Measurements from ENCODE around the gene DLAT. TPM values are rescaled to one million over a fixed set of nuclear protein-coding genes. Genes with fewer than 3 reads are reported as not detected.

Gene DLAT
- total and polyA plus RNA-seq, 2 experiments from 2014 or later = 31.8 to 66.5 TPM

- TF ChIP-seq ZNF114 (CRISPR knock-in tag; IDR thresholded peaks at IDR 0.05) = no peak
- TF ChIP-seq EZH2 (IDR thresholded peaks at IDR 0.05; ENCODE audit: low read depth, unreplicated experiment) = no peak
- TF ChIP-seq EZH2phosphoT487 (IDR thresholded peaks at IDR 0.05; ENCODE audit: unreplicated experiment) = no peak
- TF ChIP-seq ZNF331 (CRISPR knock-in tag; IDR thresholded peaks at IDR 0.05; ENCODE audit: low read depth) = no peak
- TF ChIP-seq POLR2AphosphoS5 (IDR thresholded peaks at IDR 0.05; ENCODE audit: low read depth) = no peak
- no peak for TF ChIP-seq CTCF (conservative IDR thresholded peaks at IDR 0.05; ENCODE audit: low read depth in 2 of 2)
- TF ChIP-seq JUNB (IDR thresholded peaks at IDR 0.05; ENCODE audit: unreplicated experiment) = no peak
- no peak for TF ChIP-seq REST (IDR thresholded peaks at IDR 0.05; ENCODE audit: unreplicated experiment)
- no peak for TF ChIP-seq CREB1 (CRISPR knock-in tag; IDR thresholded peaks at IDR 0.05; ENCODE audit: low read depth)
- TF ChIP-seq NANOG (IDR thresholded peaks at IDR 0.05; ENCODE audit: borderline replicate concordance) = no peak
- no peak for TF ChIP-seq STAT1 (IDR thresholded peaks at IDR 0.05; ENCODE audit: unreplicated experiment)
Observed at GRCh38 chr11:112033902-112034301, 8.7 kb downstream of the DLAT start (continued).

GRCh38 chr11:112037527-112037926 lies 12.3 kb downstream of the DLAT start:
- peaks cover 63% of the 10 kb centered on the region for H3K36me3 ChIP-seq (ENCODE audit: insufficient read depth)
- H3K27ac Mint-ChIP-seq = no peak overlapping the region
- TF ChIP-seq POLR2AphosphoS5 (IDR thresholded peaks at IDR 0.05; ENCODE audit: low read depth) (no peak), CREB1 (CRISPR knock-in tag; IDR thresholded peaks at IDR 0.05; ENCODE audit: low read depth) (no peak), ZNF114 (CRISPR knock-in tag; IDR thresholded peaks at IDR 0.05) (no peak), ZNF331 (CRISPR knock-in tag; IDR thresholded peaks at IDR 0.05; ENCODE audit: low read depth) (no peak), REST (IDR thresholded peaks at IDR 0.05; ENCODE audit: unreplicated experiment) (no peak), JUNB (IDR thresholded peaks at IDR 0.05; ENCODE audit: unreplicated experiment) (no peak), NANOG (IDR thresholded peaks at IDR 0.05; ENCODE audit: borderline replicate concordance) (no peak), CTCF (conservative IDR thresholded peaks at IDR 0.05; ENCODE audit: low read depth in 2 of 2) (no peak)

More at GRCh38 chr11:112037527-112037926, 12.3 kb downstream of the DLAT start:
- no peak overlapping the region for H3K27ac ChIP-seq (ENCODE audit: low read depth)
- H3K4me1 ChIP-seq (ENCODE audit: insufficient read depth) = no peaks in the 10 kb centered on the region
- H3K4me3 Mint-ChIP-seq = no peak overlapping the region
- no peaks in the 10 kb centered on the region for H3F3A ChIP-seq (replicated peaks; ENCODE audit: low read depth)
- H3K4me1 Mint-ChIP-seq = no peaks in the 10 kb centered on the region
- peaks cover 10% of the 10 kb centered on the region for H4K20me1 ChIP-seq (replicated peaks; ENCODE audit: insufficient read depth)
- H3K27me3 Mint-ChIP-seq (ENCODE audit: insufficient read depth, low read depth, poor library complexity) = no peaks in the 10 kb centered on the region
- no peak for ATAC-seq
- H3K4me3 ChIP-seq = no peak overlapping the region
- no peak for DNase-seq (ENCODE audit: low spot score)
- H3K27me3 ChIP-seq (ENCODE audit: insufficient read depth) = no peaks in the 10 kb centered on the region
- no peak overlapping the region for H2AFZ ChIP-seq
- no peaks in the 10 kb centered on the region for H3K9me2 ChIP-seq (ENCODE audit: insufficient read depth)
- no peaks in the 10 kb centered on the region for H3K9me3 Mint-ChIP-seq
- H3K79me2 ChIP-seq (replicated peaks; ENCODE audit: insufficient read depth) = peaks cover 16% of the 10 kb centered on the region
- peaks cover 65% of the 10 kb centered on the region for H3K36me3 Mint-ChIP-seq (ENCODE audit: low read depth)
- no peak overlapping the region for H3K4me2 ChIP-seq
